ENCODE results near the gene SPAG7.

SPAG7 gene

GRCh38 chr17:4967539-4968485 is at the start of gene SPAG7:
Gene SPAG7 (minus strand): TSS chr17:4967817. CDS start chr17:4967804, 13 bp downstream.
- peaks cover 20% of the 10 kb centered on the region for H3K36me3 ChIP-seq (ENCODE audit: control insufficient read depth, insufficient read depth, low read length)
- peak within 1 kb of the TSS; percentile 97 for H3K4me3 ChIP-seq (ENCODE audit: low read depth, low read length)
- H3K9me3 ChIP-seq (ENCODE audit: control insufficient read depth, insufficient read depth, low read length) = peaks cover 5% of the 10 kb centered on the region; the same call in 1 of the 2 replicates
- peak within 1 kb of the TSS; percentile 99 for H3K27ac ChIP-seq (ENCODE audit: low read depth, low read length)
- H3K9ac ChIP-seq (ENCODE audit: low read depth, low read length) = peak within 1 kb of the TSS; percentile 95
- H3K27me3 ChIP-seq (ENCODE audit: control insufficient read depth, insufficient read depth, low read length) = no peaks in the 10 kb centered on the region
- H3K4me1 ChIP-seq (ENCODE audit: control insufficient read depth, insufficient read depth, low read length) = peaks cover 12% of the 10 kb centered on the region

- no peaks in the 10 kb centered on the region for H3K9me3 ChIP-seq (ENCODE audit: control insufficient read depth, insufficient read depth, low read length)
- no peak overlapping the region for H3K4me3 ChIP-seq (ENCODE audit: low read depth, low read length)
- H3K4me1 ChIP-seq (ENCODE audit: control insufficient read depth, insufficient read depth, low read length) = no peaks in the 10 kb centered on the region
- H3K27me3 ChIP-seq (ENCODE audit: control insufficient read depth, insufficient read depth, low read length) = no peaks in the 10 kb centered on the region
- H3K9ac ChIP-seq (ENCODE audit: low read depth, low read length) = no peak overlapping the region
- no peak overlapping the region for H3K27ac ChIP-seq (ENCODE audit: low read depth, low read length)
- peaks cover 74% of the 10 kb centered on the region for H3K36me3 ChIP-seq (ENCODE audit: control insufficient read depth, insufficient read depth, low read length)
These were observed 46.7 kb upstream of the SPAG7 start for GRCh38 chr17:5014357-5014756.

- H3K9me3 ChIP-seq (ENCODE audit: control insufficient read depth, insufficient read depth, low read length) = no peaks in the 10 kb centered on the region
- H3K4me3 ChIP-seq (ENCODE audit: low read depth, low read length) = no peak overlapping the region
- no peak overlapping the region for H3K27ac ChIP-seq (ENCODE audit: low read depth, low read length)
- no peaks in the 10 kb centered on the region for H3K4me1 ChIP-seq (ENCODE audit: control insufficient read depth, insufficient read depth, low read length)
- no peaks in the 10 kb centered on the region for H3K27me3 ChIP-seq (ENCODE audit: control insufficient read depth, insufficient read depth, low read length)
- no peak overlapping the region for H3K9ac ChIP-seq (ENCODE audit: low read depth, low read length)
- peaks cover 79% of the 10 kb centered on the region for H3K36me3 ChIP-seq (ENCODE audit: control insufficient read depth, insufficient read depth, low read length)
These were observed 44.3 kb upstream of the SPAG7 start for GRCh38 chr17:5011928-5012327.

- peaks cover 78% of the 10 kb centered on the region for H3K36me3 ChIP-seq (ENCODE audit: control insufficient read depth, insufficient read depth, low read length)
- H3K9ac ChIP-seq (ENCODE audit: low read depth, low read length) = no peak overlapping the region
- no peaks in the 10 kb centered on the region for H3K9me3 ChIP-seq (ENCODE audit: control insufficient read depth, insufficient read depth, low read length)
- no peaks in the 10 kb centered on the region for H3K27me3 ChIP-seq (ENCODE audit: control insufficient read depth, insufficient read depth, low read length)
- H3K27ac ChIP-seq (ENCODE audit: low read depth, low read length) = no peak overlapping the region
- H3K4me1 ChIP-seq (ENCODE audit: control insufficient read depth, insufficient read depth, low read length) = peaks cover 9% of the 10 kb centered on the region; the same call in 1 of the 2 replicates
- no peak overlapping the region for H3K4me3 ChIP-seq (ENCODE audit: low read depth, low read length)
These were observed 35.7 kb upstream of the SPAG7 start for GRCh38 chr17:5003214-5003867.

GRCh38 chr17:5002121-5002788 is 34.6 kb upstream of the SPAG7 start:
- H3K27ac ChIP-seq (ENCODE audit: low read depth, low read length) = no peak overlapping the region
- H3K36me3 ChIP-seq (ENCODE audit: control insufficient read depth, insufficient read depth, low read length) = peaks cover 67% of the 10 kb centered on the region

GRCh38 chr17:5000237-5000639 is 32.6 kb upstream of the SPAG7 start:
- peaks cover 14% of the 10 kb centered on the region; the same call in 1 of the 2 replicates for H3K4me1 ChIP-seq (ENCODE audit: control insufficient read depth, insufficient read depth, low read length)
- no peak overlapping the region for H3K9ac ChIP-seq (ENCODE audit: low read depth, low read length)
- H3K36me3 ChIP-seq (ENCODE audit: control insufficient read depth, insufficient read depth, low read length) = peaks cover 51% of the 10 kb centered on the region
- no peak overlapping the region for H3K4me3 ChIP-seq (ENCODE audit: low read depth, low read length)
- H3K27ac ChIP-seq (ENCODE audit: low read depth, low read length) = no peak overlapping the region
- H3K9me3 ChIP-seq (ENCODE audit: control insufficient read depth, insufficient read depth, low read length) = no peaks in the 10 kb centered on the region
- H3K27me3 ChIP-seq (ENCODE audit: control insufficient read depth, insufficient read depth, low read length) = no peaks in the 10 kb centered on the region

More at GRCh38 chr17:5002121-5002788, 34.6 kb upstream of the SPAG7 start:
- H3K4me3 ChIP-seq (ENCODE audit: low read depth, low read length) = no peak overlapping the region
- peaks cover 9% of the 10 kb centered on the region; the same call in 1 of the 2 replicates for H3K4me1 ChIP-seq (ENCODE audit: control insufficient read depth, insufficient read depth, low read length)
- no peaks in the 10 kb centered on the region for H3K9me3 ChIP-seq (ENCODE audit: control insufficient read depth, insufficient read depth, low read length)
- no peaks in the 10 kb centered on the region for H3K27me3 ChIP-seq (ENCODE audit: control insufficient read depth, insufficient read depth, low read length)
- no peak overlapping the region for H3K9ac ChIP-seq (ENCODE audit: low read depth, low read length)

GRCh38 chr17:4999430-5000093 is 31.9 kb upstream of the SPAG7 start:
- peak overlapping the region; percentile 95 for H3K4me3 ChIP-seq (ENCODE audit: low read depth, low read length)
- H3K27me3 ChIP-seq (ENCODE audit: control insufficient read depth, insufficient read depth, low read length) = no peaks in the 10 kb centered on the region
- H3K27ac ChIP-seq (ENCODE audit: low read depth, low read length) = no peak overlapping the region
- peaks cover 14% of the 10 kb centered on the region; the same call in 1 of the 2 replicates for H3K4me1 ChIP-seq (ENCODE audit: control insufficient read depth, insufficient read depth, low read length)
- H3K36me3 ChIP-seq (ENCODE audit: control insufficient read depth, insufficient read depth, low read length) = peaks cover 44% of the 10 kb centered on the region
- 0 out of 2 replicates have a peak overlapping the region, but pooled peaks have one; percentile 55 for H3K9ac ChIP-seq (ENCODE audit: low read depth, low read length)
- no peaks in the 10 kb centered on the region for H3K9me3 ChIP-seq (ENCODE audit: control insufficient read depth, insufficient read depth, low read length)

GRCh38 chr17:4998732-4999429 is 31.3 kb upstream of the SPAG7 start:
- Histone ChIP-seq H3K9me3 (ENCODE audit: control insufficient read depth, insufficient read depth, low read length) (no peaks in the 10 kb centered on the region), H3K9ac (ENCODE audit: low read depth, low read length) (peak overlapping the region; percentile 55; the same call in 1 of the 2 replicates), H3K4me3 (ENCODE audit: low read depth, low read length) (peak overlapping the region; percentile 95), H3K27me3 (ENCODE audit: control insufficient read depth, insufficient read depth, low read length) (no peaks in the 10 kb centered on the region), H3K36me3 (ENCODE audit: control insufficient read depth, insufficient read depth, low read length) (peaks cover 37% of the 10 kb centered on the region), H3K4me1 (ENCODE audit: control insufficient read depth, insufficient read depth, low read length) (peaks cover 14% of the 10 kb centered on the region; the same call in 1 of the 2 replicates), H3K27ac (ENCODE audit: low read depth, low read length) (peak overlapping the region; percentile 83)

GRCh38 chr17:4998027-4998731 is 30.6 kb upstream of the SPAG7 start:
- Histone ChIP-seq H3K4me3 (ENCODE audit: low read depth, low read length) (peak overlapping the region; percentile 95), H3K9ac (ENCODE audit: low read depth, low read length) (peak overlapping the region; percentile 55), H3K27ac (ENCODE audit: low read depth, low read length) (peak overlapping the region; percentile 83), H3K4me1 (ENCODE audit: control insufficient read depth, insufficient read depth, low read length) (peaks cover 14% of the 10 kb centered on the region; the same call in 1 of the 2 replicates), H3K36me3 (ENCODE audit: control insufficient read depth, insufficient read depth, low read length) (peaks cover 30% of the 10 kb centered on the region), H3K9me3 (ENCODE audit: control insufficient read depth, insufficient read depth, low read length) (no peaks in the 10 kb centered on the region), H3K27me3 (ENCODE audit: control insufficient read depth, insufficient read depth, low read length) (no peaks in the 10 kb centered on the region)
